ENCODE results near the gene PAEP. TPM values are rescaled to one million over a fixed set of nuclear protein-coding genes. Genes with fewer than 3 reads are reported as not detected.
A peak's percentile ranks its signal among the peaks of the same experiment; 100 is the strongest.

PAEP gene
- total RNA-seq, 2 donors from 2014 or later, result not detected

GRCh38 chr9:135573124-135573523 is 11.6 kb downstream of the PAEP start:
- Histone ChIP-seq H3K4me3 (no peak overlapping the region), H3K9me3 (peaks cover 0 to 9% of the 10 kb centered on the region in 2 donors), H3K27me3 (no peaks in the 10 kb centered on the region), H3K4me1 (no peaks in the 10 kb centered on the region), H3K27ac (no peak overlapping the region), H3K36me3 (no peaks in the 10 kb centered on the region)
- no peak for DNase-seq (ENCODE audit: low spot score)
- TF ChIP-seq, protein P1, sequence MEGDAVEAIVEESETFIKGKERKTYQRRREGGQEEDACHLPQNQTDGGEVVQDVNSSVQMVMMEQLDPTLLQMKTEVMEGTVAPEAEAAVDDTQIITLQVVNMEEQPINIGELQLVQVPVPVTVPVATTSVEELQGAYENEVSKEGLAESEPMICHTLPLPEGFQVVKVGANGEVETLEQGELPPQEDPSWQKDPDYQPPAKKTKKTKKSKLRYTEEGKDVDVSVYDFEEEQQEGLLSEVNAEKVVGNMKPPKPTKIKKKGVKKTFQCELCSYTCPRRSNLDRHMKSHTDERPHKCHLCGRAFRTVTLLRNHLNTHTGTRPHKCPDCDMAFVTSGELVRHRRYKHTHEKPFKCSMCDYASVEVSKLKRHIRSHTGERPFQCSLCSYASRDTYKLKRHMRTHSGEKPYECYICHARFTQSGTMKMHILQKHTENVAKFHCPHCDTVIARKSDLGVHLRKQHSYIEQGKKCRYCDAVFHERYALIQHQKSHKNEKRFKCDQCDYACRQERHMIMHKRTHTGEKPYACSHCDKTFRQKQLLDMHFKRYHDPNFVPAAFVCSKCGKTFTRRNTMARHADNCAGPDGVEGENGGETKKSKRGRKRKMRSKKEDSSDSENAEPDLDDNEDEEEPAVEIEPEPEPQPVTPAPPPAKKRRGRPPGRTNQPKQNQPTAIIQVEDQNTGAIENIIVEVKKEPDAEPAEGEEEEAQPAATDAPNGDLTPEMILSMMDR (IDR thresholded peaks at IDR 0.05), result no peak

GRCh38 chr9:135574331-135574730 is 12.8 kb downstream of the PAEP start:
- Histone ChIP-seq H3K4me3 (no peak overlapping the region), H3K27me3 (no peaks in the 10 kb centered on the region), H3K4me1 (no peaks in the 10 kb centered on the region), H3K36me3 (no peaks in the 10 kb centered on the region), H3K9me3 (peaks cover 0 to 2% of the 10 kb centered on the region in 2 donors), H3K27ac (no peak overlapping the region)
- no peak for DNase-seq (ENCODE audit: low spot score)
- TF ChIP-seq, protein P1 (IDR thresholded peaks at IDR 0.05), result no peak

DNA sequence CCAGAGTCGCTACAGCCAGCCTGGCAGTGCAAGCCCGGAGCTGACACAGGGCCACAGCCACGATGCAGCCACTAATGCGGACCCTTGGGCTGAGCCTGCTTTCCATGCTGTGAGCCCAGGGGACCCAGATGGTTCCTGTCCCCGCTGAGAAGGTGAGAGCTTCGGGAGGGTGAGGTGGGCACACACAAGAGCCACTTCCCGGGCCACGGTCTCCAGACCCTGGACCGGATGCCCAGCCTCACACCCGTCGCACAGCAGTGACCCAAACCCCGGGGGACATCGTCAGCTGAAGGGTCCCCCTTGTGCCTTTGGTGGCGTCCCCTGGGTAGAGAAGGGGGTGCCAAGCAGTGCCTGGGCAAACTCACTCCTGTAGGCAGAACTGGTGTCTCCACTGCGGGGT is 13.4 kb downstream of the PAEP start:
- Histone ChIP-seq H3K36me3 (no peaks in the 10 kb centered on the region), H3K4me1 (no peaks in the 10 kb centered on the region), H3K4me3 (no peak overlapping the region), H3K27ac (no peak overlapping the region), H3K9me3 (no peaks in the 10 kb centered on the region), H3K27me3 (no peaks in the 10 kb centered on the region)
- TF ChIP-seq, protein P1 (IDR thresholded peaks at IDR 0.05), result no peak
- no peak for DNase-seq (ENCODE audit: low spot score)

DNA sequence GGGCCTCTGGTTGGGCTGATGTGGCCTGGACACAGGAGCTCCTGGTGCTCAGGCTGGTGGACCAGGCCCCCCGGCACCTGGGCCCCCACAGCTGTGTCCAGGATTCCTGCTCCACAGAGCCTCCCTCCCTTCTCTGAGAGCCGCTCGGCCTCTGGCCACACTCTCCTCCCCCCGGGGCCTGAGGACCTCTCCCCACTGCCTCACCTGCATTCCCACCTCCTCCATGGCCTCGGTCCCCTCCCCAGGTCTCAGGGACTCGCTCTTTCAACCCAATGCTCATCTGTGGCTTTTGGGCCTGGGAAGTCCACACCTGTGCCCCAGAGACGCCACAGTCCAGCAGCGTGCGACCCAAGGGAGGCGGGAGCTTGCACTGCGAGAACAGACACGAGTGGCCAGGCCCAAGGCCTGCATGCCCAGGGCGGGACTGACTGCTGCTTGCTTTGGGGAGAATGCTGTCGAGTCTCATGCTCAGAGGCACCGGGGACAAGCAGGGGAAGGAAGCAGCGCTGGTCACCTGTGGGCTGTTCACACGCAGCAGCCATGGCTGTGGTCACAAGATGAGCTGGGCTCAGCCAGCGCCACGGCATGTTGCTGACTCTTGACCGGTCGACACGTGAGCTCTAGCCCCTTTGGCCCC is 14.6 kb downstream of the PAEP start:
- DNase-seq (ENCODE audit: low spot score), result peak; percentile 54
- H3K36me3 ChIP-seq, result no peaks in the 10 kb centered on the region
- no peak overlapping the region for H3K27ac ChIP-seq
- H3K27me3 ChIP-seq, result no peaks in the 10 kb centered on the region
- TF ChIP-seq, protein P1 (IDR thresholded peaks at IDR 0.05), result no peak
- no peaks in the 10 kb centered on the region for H3K9me3 ChIP-seq
- no peaks in the 10 kb centered on the region for H3K4me1 ChIP-seq
- H3K4me3 ChIP-seq, result no peak overlapping the region

GRCh38 chr9:135577256-135577655 is 15.7 kb downstream of the PAEP start:
- TF ChIP-seq, protein P1 (IDR thresholded peaks at IDR 0.05), result no peak
- no peak overlapping the region for H3K27ac ChIP-seq
- no peak overlapping the region for H3K4me3 ChIP-seq
- no peak for DNase-seq (ENCODE audit: low spot score)
- no peaks in the 10 kb centered on the region for H3K9me3 ChIP-seq
- H3K4me1 ChIP-seq, result no peaks in the 10 kb centered on the region
- H3K36me3 ChIP-seq, result no peaks in the 10 kb centered on the region
- no peaks in the 10 kb centered on the region for H3K27me3 ChIP-seq

GRCh38 chr9:135579356-135579755 is 17.8 kb downstream of the PAEP start:
- no peak overlapping the region for H3K4me3 ChIP-seq
- no peaks in the 10 kb centered on the region for H3K36me3 ChIP-seq
- H3K9me3 ChIP-seq, result no peaks in the 10 kb centered on the region
- no peaks in the 10 kb centered on the region for H3K27me3 ChIP-seq
- no peak overlapping the region for H3K27ac ChIP-seq
- no peaks in the 10 kb centered on the region for H3K4me1 ChIP-seq
- no peak for DNase-seq (ENCODE audit: low spot score)
- TF ChIP-seq, protein P1 (IDR thresholded peaks at IDR 0.05), result no peak
